Activated T-helper 9 cell treated with anti-CD3 and anti-CD28 coated beads, Interleukin-2, amount 50 U/mL, for 16 hours (primary cell): Measurements from ENCODE around the gene TMEM63A.
"Not testable (repeated sequence)": the region's sequence is repeated elsewhere in the genome, so short reads cannot be mapped to it uniquely, and the experiment has no call there.

Experiments used
- DNase-seq: peaks from one replicate; pipeline ENCODE4 v3.0.0-alpha.2; 2020; ENCODE audit warnings: low read depth

Gene TMEM63A

GRCh38 chr1:225819346-225820192 lies 62.6 kb downstream of the TMEM63A start:
- DNase-seq: no peak

GRCh38 chr1:225818229-225818628 lies 64.0 kb downstream of the TMEM63A start:
- no peak for DNase-seq

GRCh38 chr1:225817611-225818061 lies 64.5 kb downstream of the TMEM63A start:
- DNase-seq: no peak

GRCh38 chr1:225816643-225817538 lies 65.3 kb downstream of the TMEM63A start:
- DNase-seq: no peak

- DNase-seq: no peak
Observed at GRCh38 chr1:225815526-225816178, 66.5 kb downstream of the TMEM63A start.

GRCh38 chr1:225815090-225815489 lies 67.1 kb downstream of the TMEM63A start:
- DNase-seq: not testable (repeated sequence)

- no peak for DNase-seq
Observed at GRCh38 chr1:225814381-225814780, 67.8 kb downstream of the TMEM63A start.

- DNase-seq: no peak
Observed at GRCh38 chr1:225813214-225813964, 68.8 kb downstream of the TMEM63A start.

GRCh38 chr1:225812488-225813213 lies 69.5 kb downstream of the TMEM63A start:
- DNase-seq: no peak

- DNase-seq: no peak
Observed at GRCh38 chr1:225811622-225812487, 70.3 kb downstream of the TMEM63A start.

- not testable (repeated sequence) for DNase-seq
Observed at GRCh38 chr1:225810579-225811538, 71.3 kb downstream of the TMEM63A start.

GRCh38 chr1:225809842-225810578 lies 72.2 kb downstream of the TMEM63A start, which contains the start of gene EPHX1:
Gene EPHX1, plus strand, starts transcription at chr1:225810124. Its CDS starts 18,606 bp downstream, at chr1:225828730.
- peak; percentile 49 for DNase-seq

GRCh38 chr1:225808136-225808535 lies 74.0 kb downstream of the TMEM63A start:
- DNase-seq: no peak

- DNase-seq: not testable (repeated sequence)
Observed at GRCh38 chr1:225806736-225807135, 75.4 kb downstream of the TMEM63A start.

GRCh38 chr1:225806249-225806648 lies 75.9 kb downstream of the TMEM63A start:
- DNase-seq: no peak

GRCh38 chr1:225801146-225801545 lies 81.0 kb downstream of the TMEM63A start:
- DNase-seq: not testable (repeated sequence)

GRCh38 chr1:225796097-225796496 lies 86.1 kb downstream of the TMEM63A start:
- DNase-seq: not testable (repeated sequence)
